K562 (cell line): ENCODE data around the gene SCARF1. TPM values are rescaled to one million over a fixed set of nuclear protein-coding genes. Genes with fewer than 3 reads are reported as not detected.

Source experiments
- CCAR2 ChIP-seq: fragments of 200-400 bp; formaldehyde crosslinking; IDR thresholded peaks from 2 replicates; pipeline ENCODE4 v1.6.1; 2017; ENCODE audit warnings: mild to moderate bottlenecking, low read depth, low read length
- CHCHD3 ChIP-seq: fragments of 250-450 bp; sonication (Bioruptor Pico); IDR thresholded peaks from 2 replicates; pipeline ENCODE4 v2.1.2; 2022; ENCODE audit warnings: mild to moderate bottlenecking
- EGR1 ChIP-seq: fragments of 450-650 bp; conservative IDR thresholded peaks from 2 replicates; pipeline ENCODE4 v1.6.1; 2017; ENCODE audit warnings: mild to moderate bottlenecking
- EHMT2 ChIP-seq: fragments of 450-650 bp; IDR thresholded peaks from 2 replicates; pipeline ENCODE4 v1.6.1; 2018; ENCODE audit warnings: antibody characterized with exemption
- HDAC8 ChIP-seq: fragments of 450-650 bp; IDR thresholded peaks from 2 replicates; pipeline ENCODE4 v1.6.1; 2016; ENCODE audit warnings: mild to moderate bottlenecking, missing genetic modification characterization, moderate library complexity, missing compliant biosample characterization
- KLF6 ChIP-seq: fragments of 250-450 bp; sonication (Bioruptor Pico); IDR thresholded peaks from 2 replicates; pipeline ENCODE4 v1.4.0; 2020; ENCODE audit warnings: mild to moderate bottlenecking, moderate library complexity, borderline replicate concordance
- POLR3G ChIP-seq: IDR thresholded peaks from 2 replicates; pipeline ENCODE4 v1.6.1; 2011; ENCODE audit not compliant: insufficient read length, insufficient replicate concordance; ENCODE audit errors: extremely low read depth
- PTBP1 ChIP-seq: fragments of 200-400 bp; formaldehyde crosslinking; IDR thresholded peaks from 2 replicates; pipeline ENCODE4 v1.6.1; 2017; ENCODE audit warnings: low read depth, low read length
- RBM39 ChIP-seq: fragments of 200-400 bp; formaldehyde crosslinking; optimal IDR thresholded peaks from 2 replicates; pipeline ENCODE3; 2018; ENCODE audit warnings: low read depth, low read length
- SMAD3 ChIP-seq: fragments of 450-650 bp; formaldehyde crosslinking; conservative IDR thresholded peaks from 2 replicates; pipeline ENCODE4 v1.4.0; 2020; ENCODE audit warnings: mild to moderate bottlenecking
- SMARCB1 ChIP-seq: IDR thresholded peaks from 2 replicates; pipeline ENCODE4 v1.6.1; 2011; ENCODE audit warnings: improper control_type of control experiment, low read depth; ENCODE audit not compliant: insufficient read length
- SRSF1 ChIP-seq: fragments of 200-400 bp; formaldehyde crosslinking; IDR thresholded peaks from 2 replicates; pipeline ENCODE4 v1.6.1; 2017; ENCODE audit warnings: mild to moderate bottlenecking, low read depth, low read length, moderate library complexity
- TCF7 ChIP-seq: sonication (generic); IDR thresholded peaks from 2 replicates; pipeline ENCODE4 v1.6.1; 2016; ENCODE audit warnings: antibody characterized with exemption, borderline replicate concordance
- ZBTB11 ChIP-seq, 3 experiments: fragments of 200-800 bp in 1 of 3; fragments of 250-450 bp in 1 of 3; fragments of 450-650 bp in 1 of 3; sonication (Bioruptor Pico) in 1 of 3; sonication (Bioruptor generic) in 1 of 3; formaldehyde crosslinking in 1 of 3; IDR thresholded peaks; 2 replicates each; pipeline versions ENCODE4 v1.6.1 to v1.8.0; 2016 to 2022; ENCODE audit warnings: mild to moderate bottlenecking in 2 of 3, missing genetic modification characterization in 2 of 3, missing compliant biosample characterization in 1 of 3, moderate library complexity in 1 of 3
- ZNF197 ChIP-seq: fragments of 200-800 bp; sonication (Bioruptor generic); IDR thresholded peaks from 2 replicates; pipeline ENCODE4 v1.6.1; 2016; ENCODE audit warnings: low read depth, missing genetic modification characterization, missing compliant biosample characterization
- ZNF707 ChIP-seq: fragments of 250-450 bp; sonication (Bioruptor Pico); conservative IDR thresholded peaks from 2 replicates; pipeline ENCODE4 v1.8.0; 2022; ENCODE audit warnings: inconsistent platforms, mild to moderate bottlenecking, moderate library complexity
- polyA plus RNA-seq, 8 experiments: library from polyadenylated mRNA; depleted of rRNA in 4 of 8; stranded (reverse) in 5 of 8; unstranded in 3 of 8; fragments of >200 nt; fragmentation: Nextera tagmentation in 2 of 8; fragmentation: Illumina TruSeq in 1 of 8; extraction: Ambion mirVana in 2 of 8; extraction: Trizol in 1 of 8; gene quantifications; 2 replicates each; pipeline versions ENCODE4 v1.2.1 to v1.2.3, GENCODE V29; 2011 to 2014; ENCODE audit warnings: inconsistent platforms in 1 of 8, missing spikeins in 1 of 8
- total RNA-seq, 7 experiments: library from RNA; depleted of rRNA in 6 of 7; stranded (reverse); fragments of >200 nt in 6 of 7; fragmentation: Illumina TruSeq in 2 of 7; extraction: Trizol in 2 of 7; gene quantifications; 2 replicates each; pipeline versions ENCODE4 v1.2.1 to v1.2.3, GENCODE V29; 2011 to 2021; ENCODE audit warnings: low replicate concordance in 1 of 7
- TF ChIP-seq, protein P1 (sequence below): fragments of 250-450 bp; sonication (Bioruptor Pico); IDR thresholded peaks from 2 replicates; pipeline ENCODE4 v1.8.0; 2021; ENCODE audit warnings: moderate library complexity, mild to moderate bottlenecking, inconsistent platforms
- TF ChIP-seq, protein P2 (sequence below): fragments of 450-650 bp; IDR thresholded peaks from 2 replicates; pipeline ENCODE4 v1.6.1; 2017; ENCODE audit warnings: antibody characterized with exemption, mild to moderate bottlenecking

SCARF1 gene
- total and polyA plus RNA-seq, 9 of the 15 experiments (the other 6 are each of a cell fraction or from before 2014, with no cell fraction given) = 0.04 to 2.1 (median 0.63) TPM

DNA sequence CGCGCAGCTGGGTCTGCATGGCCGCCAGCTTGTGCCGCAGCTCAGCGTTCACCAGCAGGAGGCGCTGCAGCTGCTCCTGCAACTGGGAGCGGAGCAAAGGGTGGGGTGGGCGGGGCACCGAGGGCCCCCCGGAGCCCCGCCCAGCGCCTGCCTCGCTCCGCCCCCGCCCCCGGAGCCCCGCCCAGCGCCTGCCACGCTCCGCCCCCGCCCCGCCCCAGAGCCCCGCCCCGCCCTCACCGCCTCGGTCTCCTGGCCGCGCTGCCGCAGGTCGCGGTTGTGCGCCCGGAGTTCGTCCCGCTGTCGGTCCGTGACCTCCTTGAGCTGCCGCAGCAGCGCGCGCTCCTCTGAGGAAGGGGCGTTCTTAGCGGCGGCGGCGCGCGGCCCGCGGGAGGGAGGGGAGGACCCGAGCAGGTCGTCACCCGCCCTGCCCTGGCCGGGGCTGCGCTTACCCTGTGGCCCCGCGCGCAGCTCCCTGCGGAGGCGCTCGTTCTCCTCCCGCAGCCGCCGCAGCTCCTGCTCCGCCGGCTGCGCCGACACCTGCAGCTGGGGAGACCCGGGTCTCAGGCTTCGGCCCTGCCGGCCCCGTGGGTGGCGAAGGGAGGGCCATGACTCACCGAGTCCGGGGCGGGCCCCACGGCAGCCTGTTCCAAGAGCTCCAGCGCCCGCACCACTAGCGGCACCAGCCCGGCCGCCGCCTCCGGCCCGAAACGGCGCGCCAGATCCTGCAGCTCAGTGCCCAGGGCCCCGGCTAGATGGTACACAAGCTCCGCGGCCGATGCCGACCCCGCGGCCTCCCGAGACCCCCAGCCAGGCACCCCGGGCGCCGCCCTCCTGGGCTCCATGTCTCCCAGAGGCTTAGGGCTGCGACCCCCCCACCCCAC, 3.7 kb upstream of the SCARF1 start (continued):
- TF ChIP-seq ZBTB11 (CRISPR knock-in tag; IDR thresholded peaks at IDR 0.05) (no peak), SMARCB1 (no peak), EHMT2 (no peak), KLF6 (CRISPR knock-in tag) (no peak), CCAR2 (no peak), SMAD3 (CRISPR knock-in tag) (no peak), HDAC8 (tag) (no peak), CHCHD3 (CRISPR knock-in tag) (no peak), ZNF197 (CRISPR knock-in tag) (no peak), PTBP1 (no peak), RBM39 (no peak), ZNF707 (no peak), EGR1 (no peak), SRSF1 (no peak), TCF7 (no peak), POLR3G (no peak)
- TF ChIP-seq, protein P1, sequence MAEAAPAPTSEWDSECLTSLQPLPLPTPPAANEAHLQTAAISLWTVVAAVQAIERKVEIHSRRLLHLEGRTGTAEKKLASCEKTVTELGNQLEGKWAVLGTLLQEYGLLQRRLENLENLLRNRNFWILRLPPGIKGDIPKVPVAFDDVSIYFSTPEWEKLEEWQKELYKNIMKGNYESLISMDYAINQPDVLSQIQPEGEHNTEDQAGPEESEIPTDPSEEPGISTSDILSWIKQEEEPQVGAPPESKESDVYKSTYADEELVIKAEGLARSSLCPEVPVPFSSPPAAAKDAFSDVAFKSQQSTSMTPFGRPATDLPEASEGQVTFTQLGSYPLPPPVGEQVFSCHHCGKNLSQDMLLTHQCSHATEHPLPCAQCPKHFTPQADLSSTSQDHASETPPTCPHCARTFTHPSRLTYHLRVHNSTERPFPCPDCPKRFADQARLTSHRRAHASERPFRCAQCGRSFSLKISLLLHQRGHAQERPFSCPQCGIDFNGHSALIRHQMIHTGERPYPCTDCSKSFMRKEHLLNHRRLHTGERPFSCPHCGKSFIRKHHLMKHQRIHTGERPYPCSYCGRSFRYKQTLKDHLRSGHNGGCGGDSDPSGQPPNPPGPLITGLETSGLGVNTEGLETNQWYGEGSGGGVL (CRISPR knock-in tag) = no peak
- TF ChIP-seq, protein P2, sequence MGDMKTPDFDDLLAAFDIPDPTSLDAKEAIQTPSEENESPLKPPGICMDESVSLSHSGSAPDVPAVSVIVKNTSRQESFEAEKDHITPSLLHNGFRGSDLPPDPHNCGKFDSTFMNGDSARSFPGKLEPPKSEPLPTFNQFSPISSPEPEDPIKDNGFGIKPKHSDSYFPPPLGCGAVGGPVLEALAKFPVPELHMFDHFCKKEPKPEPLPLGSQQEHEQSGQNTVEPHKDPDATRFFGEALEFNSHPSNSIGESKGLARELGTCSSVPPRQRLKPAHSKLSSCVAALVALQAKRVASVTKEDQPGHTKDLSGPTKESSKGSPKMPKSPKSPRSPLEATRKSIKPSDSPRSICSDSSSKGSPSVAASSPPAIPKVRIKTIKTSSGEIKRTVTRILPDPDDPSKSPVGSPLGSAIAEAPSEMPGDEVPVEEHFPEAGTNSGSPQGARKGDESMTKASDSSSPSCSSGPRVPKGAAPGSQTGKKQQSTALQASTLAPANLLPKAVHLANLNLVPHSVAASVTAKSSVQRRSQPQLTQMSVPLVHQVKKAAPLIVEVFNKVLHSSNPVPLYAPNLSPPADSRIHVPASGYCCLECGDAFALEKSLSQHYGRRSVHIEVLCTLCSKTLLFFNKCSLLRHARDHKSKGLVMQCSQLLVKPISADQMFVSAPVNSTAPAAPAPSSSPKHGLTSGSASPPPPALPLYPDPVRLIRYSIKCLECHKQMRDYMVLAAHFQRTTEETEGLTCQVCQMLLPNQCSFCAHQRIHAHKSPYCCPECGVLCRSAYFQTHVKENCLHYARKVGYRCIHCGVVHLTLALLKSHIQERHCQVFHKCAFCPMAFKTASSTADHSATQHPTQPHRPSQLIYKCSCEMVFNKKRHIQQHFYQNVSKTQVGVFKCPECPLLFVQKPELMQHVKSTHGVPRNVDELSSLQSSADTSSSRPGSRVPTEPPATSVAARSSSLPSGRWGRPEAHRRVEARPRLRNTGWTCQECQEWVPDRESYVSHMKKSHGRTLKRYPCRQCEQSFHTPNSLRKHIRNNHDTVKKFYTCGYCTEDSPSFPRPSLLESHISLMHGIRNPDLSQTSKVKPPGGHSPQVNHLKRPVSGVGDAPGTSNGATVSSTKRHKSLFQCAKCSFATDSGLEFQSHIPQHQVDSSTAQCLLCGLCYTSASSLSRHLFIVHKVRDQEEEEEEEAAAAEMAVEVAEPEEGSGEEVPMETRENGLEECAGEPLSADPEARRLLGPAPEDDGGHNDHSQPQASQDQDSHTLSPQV = no peak
